ENCODE data around the gene TPM3.
"Not testable (repeated sequence)": the region's sequence is repeated elsewhere in the genome, so short reads cannot be mapped to it uniquely, and the experiment has no call there.

TPM3 gene

DNA sequence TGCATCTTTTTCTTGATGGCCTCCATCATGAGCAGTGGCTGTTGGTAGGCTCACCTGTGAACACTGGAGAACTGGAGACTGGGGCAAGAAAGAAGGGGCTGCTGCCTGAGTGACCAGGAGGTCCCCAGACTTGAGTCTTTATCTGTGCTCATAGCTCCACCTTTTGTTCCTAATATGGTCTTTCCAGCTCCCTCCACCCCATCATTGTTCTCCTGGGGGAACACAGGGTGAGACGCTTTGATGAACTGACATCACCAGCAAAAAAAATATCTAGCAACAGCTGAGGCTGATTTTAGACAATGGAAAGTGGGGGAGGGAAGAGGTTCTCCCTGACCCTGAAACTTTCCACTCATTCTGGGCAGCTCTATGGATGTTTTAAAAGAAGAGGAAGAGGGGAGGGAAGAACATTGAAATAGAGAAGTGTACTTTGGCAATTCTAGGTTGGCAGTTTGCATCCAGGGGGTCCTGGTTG, at the start of gene TPM3:
Gene TPM3, minus strand, starts transcription at position 111 of the 472 bp plus-strand sequence. Its CDS starts 82 bp downstream, at position 29.
- DNase-seq (ENCODE audit: low read depth in 2 of 3, low spot score in 1 of 3), result no peak

DNA sequence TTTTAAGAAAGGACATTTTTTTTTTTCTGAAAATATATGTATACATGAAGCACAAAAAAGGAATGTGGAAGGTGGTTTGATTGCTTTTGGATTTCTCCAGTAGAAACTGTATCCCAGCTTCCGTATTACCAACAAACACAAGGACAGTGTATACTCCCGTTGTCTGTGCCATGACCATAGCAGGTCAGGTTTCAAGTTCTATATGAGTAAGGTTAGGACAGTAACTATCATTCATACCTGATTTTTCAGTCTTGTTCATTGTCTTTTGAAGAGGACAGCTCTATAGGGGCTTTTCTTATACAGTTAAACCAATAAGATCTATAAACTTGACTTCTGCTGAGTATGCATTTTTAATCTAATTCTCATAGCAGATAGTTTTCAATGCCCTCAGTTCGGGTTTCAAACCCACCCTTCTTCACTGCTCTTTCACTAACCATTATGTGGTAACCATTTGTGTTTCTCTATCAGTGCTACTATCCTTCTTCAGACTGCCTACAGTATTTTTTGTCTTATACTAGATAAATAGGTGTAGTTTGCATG, 48.5 kb upstream of the TPM3 start:
- DNase-seq (ENCODE audit: low read depth in 2 of 3, low spot score in 1 of 3), result no peak

DNA sequence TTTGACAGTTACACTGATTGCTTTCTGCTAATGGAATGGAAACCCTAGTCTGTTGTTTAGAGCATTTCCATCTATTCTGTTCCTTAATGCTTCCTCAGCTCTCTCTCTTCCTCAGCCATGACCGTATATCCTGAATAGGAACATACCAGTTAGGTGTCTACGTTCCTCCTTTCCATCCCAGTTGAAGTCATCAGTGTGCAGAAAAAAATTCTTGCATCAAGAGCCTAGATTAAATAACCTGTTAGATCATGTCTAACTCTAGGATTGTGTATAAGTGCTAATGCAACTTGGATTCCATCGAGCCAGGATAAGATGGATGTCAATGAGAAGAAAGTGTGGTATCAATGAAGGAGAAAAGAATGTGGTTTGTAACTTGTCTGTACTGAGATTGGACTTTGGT, 47.6 kb upstream of the TPM3 start:
- no peak for DNase-seq (ENCODE audit: low read depth in 2 of 3, low spot score in 1 of 3)

DNA sequence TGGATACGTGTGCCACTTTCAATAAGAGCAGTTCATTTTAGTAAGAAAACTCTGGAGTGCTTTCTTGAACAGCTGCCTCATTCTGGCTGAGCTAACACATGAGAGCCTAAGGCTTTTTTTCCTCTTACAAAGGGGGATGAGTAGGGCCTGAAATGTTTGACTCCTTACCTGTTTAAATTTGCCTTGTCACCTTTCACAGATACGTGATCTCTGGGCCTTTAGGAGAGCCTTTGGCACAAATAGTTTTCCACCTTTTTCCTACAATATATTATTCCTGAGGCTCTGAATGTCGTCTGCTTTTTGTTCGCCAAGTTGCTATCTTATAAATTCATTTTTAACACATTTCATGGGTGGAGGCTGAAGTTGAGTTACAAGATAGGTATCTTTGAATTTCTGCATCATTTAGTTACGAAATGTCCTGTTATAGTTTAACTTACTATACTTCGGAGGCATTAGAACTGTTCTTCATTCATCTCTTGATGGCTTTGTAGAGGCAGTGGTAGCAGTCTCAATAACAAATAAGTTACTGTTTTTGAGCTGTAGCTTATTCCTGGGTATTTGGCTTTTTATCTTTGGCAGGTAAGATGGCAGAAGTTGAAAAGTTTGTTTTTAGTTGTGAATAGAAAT, 46.1 kb upstream of the TPM3 start:
- DNase-seq (ENCODE audit: low read depth in 2 of 3, low spot score in 1 of 3), result no peak

DNA sequence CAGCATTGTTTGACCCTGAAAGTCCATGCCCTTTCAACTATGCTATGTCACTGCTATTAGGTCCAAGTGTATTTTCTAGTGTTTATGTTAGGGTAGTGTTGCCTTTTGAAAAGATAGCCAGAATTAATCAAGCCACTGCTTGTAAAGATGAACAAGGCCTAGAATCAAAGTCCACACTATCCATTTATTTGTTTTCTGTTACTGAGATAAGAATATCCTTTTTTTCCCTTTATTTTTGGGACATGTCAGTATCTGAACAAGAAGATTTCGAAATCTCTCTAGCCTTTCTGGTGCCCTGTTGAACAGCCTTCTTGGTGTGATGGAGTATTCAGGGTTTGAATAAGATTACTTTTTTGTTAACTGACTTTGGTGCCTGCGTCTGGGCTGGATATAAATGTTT, 45.5 kb upstream of the TPM3 start:
- DNase-seq (ENCODE audit: low read depth in 2 of 3, low spot score in 1 of 3), result no peak

DNA sequence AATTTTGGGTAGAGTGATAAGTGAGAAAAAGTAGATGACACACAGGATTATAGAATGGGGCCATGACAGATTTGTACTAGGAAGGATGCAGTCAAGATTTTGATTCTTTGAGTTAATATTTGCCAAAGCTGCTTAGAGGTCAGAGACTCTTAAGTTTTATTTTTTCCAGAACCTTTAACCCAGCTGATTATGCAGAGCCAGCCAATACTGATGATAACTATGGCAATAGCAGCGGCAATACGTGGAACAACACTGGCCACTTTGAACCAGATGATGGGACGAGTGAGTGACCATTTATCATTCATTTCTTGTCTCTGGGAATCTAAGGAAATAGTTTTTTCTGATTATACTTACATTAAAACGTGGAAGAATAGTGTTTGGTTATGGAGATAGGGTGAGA, 45.0 kb upstream of the TPM3 start:
- no peak for DNase-seq (ENCODE audit: low read depth in 2 of 3, low spot score in 1 of 3)

DNA sequence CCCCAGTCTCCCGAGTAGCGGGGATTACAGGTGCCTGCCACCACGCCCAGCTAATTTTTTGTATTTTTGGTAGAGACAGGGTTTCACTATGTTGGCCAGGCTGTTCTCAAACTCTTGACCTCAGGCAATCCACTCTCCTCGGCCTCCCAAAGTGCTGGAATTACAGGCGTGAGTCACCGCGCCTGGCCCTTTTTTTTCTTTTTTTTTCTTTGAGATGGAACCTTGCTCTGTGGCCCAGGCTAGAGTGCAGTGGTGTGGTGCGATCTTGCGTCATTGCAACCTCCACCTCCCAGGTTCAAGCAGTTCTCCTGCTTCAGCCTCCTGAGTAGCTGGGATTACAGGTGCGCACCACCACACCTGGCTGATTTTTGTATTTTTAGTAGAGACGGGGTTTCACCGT, 41.2 kb upstream of the TPM3 start:
- DNase-seq (ENCODE audit: low read depth in 2 of 3, low spot score in 1 of 3), result not testable (repeated sequence)

DNA sequence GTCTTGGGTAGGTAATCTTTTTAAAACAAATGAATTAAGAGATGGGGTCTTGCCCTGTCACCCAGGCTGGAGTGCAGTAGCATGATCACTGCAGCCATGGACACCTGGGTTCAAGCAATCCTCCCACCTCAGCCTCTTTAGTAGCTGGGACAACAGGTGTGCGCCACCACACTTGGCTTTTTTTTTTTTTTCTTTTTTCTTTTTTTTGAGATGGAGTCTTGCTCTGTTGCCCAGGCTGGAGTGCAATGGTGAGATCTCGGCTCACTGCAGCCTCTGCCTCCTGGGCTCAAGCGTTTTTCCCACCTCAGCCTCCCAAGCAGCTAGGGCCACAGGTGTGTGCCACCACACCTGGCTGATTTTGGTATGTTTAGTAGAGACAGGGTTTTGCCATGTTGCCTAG, 39.2 kb upstream of the TPM3 start:
- not testable (repeated sequence) for DNase-seq (ENCODE audit: low read depth in 2 of 3, low spot score in 1 of 3)

DNA sequence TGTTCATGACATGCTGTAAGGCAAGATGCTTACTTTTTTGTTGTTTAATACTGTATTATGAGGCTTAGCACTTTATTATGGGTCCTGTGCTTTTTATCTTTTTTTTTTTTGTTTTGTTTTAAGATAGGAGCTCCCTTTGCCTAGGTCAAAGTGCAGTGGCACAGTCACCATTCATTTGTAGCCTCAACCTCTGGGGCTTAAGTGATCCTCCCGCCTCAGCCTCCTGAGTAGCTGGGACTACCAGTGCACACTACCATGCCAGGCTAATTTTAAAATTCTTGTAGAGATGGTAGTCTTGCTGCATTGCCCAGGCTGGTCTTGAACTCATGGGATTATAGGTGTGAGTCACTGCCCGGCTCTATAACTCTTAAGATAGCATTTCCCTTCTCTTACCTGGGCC, 33.5 kb upstream of the TPM3 start:
- no peak for DNase-seq (ENCODE audit: low read depth in 2 of 3, low spot score in 1 of 3)

DNA sequence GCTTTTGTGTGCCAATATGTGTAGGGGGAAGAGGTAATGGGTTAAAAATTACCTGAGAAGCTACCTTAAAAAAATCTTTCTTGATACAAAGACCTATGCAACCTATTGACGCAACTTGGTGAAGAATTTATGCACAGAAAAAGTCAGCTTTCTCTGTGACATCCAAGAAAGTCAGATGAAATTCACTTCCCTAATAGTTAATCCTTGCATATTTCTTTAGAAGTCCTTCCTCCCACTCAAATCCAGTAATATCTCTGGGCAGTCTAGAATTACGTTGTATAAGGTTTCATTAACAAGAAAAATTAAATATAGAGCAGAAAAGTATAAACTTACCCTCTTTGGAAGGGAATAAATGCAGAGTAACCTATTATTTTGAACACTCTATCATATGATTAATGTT, 31.7 kb upstream of the TPM3 start:
- no peak for DNase-seq (ENCODE audit: low read depth in 2 of 3, low spot score in 1 of 3)

DNA sequence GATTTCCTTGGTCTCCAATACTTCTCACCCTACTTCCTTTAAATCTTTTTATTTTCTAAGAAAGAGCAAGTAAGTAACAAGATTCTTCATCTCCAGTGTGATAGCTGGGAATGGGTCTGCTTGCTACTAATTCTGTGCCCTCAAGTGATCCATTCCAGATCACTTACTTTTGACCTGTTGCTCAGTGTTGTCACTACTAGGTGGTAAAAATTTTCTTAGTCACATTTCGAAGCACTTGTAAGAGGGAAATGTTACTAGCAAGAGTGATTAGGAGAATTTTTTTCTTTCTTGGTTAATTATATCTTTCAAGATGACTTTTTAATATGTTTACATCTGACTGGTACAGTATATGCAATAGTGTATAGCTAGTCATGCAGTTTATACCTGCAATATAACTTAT, 31.0 kb upstream of the TPM3 start:
- no peak for DNase-seq (ENCODE audit: low read depth in 2 of 3, low spot score in 1 of 3)

DNA sequence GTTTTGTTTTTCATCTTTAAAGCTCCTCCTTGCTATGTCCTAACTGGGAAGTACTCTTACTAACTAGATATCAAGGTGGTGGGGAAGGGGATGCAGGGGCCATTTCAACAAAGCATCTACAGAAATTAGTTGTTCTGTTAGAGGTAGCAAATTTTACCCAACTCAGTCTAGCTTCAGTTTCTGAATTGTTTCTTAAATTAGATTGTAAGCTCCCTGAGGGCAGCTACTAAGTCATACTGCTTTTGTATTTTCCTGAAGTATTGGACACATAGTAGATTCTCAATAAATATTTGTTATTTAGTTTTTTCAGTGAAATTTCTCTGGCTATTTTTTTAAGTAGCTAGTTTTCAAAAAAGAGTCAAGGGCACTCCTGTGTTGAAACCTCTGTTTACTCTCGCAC, 30.6 kb upstream of the TPM3 start:
- no peak for DNase-seq (ENCODE audit: low read depth in 2 of 3, low spot score in 1 of 3)

DNA sequence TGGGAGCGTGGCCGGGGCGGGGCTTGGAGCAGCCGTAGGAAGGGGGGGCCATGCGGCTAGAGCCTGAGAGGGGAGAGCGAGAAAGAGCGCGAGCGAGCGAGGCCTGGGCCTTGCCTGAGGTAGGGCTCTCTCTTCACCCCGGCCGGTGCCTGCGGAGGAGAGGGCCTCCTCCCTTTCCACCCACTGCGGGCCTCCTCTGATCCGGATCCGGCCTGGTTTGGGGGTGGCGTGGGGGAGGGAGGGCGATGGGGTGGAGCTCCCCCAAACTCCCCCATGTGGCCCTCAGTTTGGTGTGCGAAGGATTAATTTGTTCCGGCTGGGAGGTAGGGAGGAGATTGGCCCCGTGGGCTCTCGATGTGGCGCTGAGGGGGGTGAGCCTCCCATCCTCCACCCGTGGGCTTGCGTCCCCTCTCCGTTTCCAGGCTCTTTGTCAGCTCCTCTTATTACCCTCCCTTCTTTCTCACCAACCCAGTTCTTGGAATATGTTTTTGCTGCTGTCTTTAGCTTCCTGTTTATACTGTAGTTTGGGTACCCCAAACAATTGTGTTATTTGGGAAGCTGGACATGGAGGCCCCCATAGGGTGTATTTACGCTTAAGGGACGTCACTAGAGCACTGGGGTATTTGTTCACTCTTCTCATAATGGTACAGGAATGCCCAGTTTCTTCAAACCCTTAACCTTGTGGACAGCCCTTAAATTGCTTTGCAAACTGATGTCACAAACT, 29.5 kb upstream of the TPM3 start:
- DNase-seq (ENCODE audit: low read depth in 2 of 3, low spot score in 1 of 3), result peak; percentile 41 to 47 (median 42)

DNA sequence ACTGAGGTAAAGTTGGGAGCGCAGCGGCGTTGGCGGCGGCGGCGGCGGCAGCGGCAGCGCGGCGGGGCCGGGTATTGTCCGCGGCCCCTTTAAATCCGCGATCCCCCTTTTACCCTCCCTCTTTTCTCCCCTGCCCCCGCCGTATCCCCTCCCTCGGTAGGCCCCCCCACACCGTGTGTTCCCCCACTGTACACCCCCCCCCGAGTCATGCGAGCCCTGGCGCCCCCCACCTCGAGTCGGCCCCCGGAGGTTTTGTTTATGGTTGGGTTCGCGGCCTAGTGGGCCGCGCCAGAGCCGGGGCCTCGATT, 29.0 kb upstream of the TPM3 start:
- no peak for DNase-seq (ENCODE audit: low read depth in 2 of 3, low spot score in 1 of 3)

DNA sequence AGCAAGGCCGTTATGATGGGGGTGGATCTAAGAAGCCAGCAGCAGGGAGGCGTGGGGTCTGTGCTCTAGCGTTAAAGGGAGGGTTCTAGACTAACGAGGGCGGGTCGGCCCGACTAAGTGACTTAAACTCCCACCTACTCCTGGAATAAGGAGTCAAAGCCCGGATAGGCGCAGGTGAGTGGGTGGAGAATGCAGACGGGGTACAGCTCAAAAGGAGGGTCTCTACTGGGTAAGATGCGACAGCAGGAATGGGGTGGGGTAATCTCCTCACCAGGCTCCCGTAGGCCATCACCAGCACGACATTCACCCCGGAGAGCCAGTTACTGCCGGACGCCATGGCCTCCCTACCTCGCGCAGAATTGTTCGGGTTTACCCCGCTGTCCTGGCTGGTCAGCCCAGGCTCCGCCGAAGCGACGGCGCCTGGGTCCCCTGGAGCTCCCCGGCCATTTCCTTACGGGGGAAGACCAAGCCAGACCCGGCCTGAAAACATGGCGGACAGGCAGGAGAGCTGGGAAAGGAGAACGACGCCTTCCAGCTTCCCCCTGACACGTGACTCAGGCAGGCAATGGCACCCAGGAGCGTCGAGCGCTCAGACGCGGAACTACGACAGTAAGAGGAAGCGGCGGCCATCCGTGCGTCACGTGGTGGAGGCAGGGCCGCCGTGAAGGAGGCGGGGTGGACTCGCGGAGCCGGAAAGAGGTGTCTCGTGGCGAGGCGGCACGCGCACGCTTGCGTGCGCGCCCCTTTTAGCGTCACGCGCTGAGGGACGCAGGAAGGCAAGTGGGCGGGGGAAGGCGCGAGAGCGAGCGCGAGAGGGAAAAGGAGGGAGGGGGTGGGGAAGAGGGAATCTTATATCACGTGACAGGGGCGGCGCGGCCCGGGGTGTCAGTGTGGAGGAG, 28.4 kb upstream of the TPM3 start, which contains the start of gene UBAP2L:
Gene UBAP2L, plus strand, starts transcription at position 885 of the 899 bp plus-strand sequence. CDS start 4,169 bp downstream, outside the sequence.
- peak; percentile 96 to 99 (median 98) for DNase-seq (ENCODE audit: low read depth in 2 of 3, low spot score in 1 of 3)

DNA sequence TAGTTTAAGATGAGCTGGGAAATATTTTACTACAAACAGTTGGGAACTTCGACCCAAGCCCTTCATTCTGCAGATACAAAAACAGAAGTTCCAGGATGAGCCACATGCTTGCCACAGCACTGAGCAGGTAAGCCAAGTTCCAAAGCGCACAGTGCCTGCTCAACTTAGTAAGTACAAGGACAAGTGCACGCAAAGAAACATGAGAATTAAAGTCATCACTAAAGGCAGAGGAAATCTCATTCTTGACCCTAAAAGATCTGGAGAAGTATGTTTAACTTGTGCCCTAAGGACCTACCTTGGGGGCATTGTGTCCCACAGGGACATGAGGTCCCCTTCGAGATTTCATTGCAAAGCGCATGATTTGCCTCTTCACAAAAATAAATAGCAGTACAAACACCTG, 27.6 kb upstream of the TPM3 start:
- no peak for DNase-seq (ENCODE audit: low read depth in 2 of 3, low spot score in 1 of 3)

DNA sequence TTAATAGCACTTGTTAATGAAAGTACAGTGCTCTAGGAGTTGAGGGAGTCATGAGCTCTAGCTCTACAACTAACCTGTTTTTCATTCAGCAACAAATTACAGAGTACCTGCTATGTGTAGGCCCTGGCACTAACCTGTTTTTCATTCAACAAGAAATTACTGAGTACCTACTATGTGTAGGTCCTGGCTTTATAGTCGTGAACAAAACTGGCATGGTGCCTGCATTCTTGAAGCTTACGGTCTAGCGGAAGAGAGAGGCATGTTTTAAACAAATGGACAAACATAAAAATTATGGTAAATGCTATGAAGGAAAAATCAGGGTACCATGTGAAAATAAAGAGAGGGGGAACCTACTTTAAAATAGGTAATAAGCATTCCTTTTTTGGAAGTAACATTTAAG, 26.6 kb upstream of the TPM3 start:
- DNase-seq (ENCODE audit: low read depth in 2 of 3, low spot score in 1 of 3), result no peak

DNA sequence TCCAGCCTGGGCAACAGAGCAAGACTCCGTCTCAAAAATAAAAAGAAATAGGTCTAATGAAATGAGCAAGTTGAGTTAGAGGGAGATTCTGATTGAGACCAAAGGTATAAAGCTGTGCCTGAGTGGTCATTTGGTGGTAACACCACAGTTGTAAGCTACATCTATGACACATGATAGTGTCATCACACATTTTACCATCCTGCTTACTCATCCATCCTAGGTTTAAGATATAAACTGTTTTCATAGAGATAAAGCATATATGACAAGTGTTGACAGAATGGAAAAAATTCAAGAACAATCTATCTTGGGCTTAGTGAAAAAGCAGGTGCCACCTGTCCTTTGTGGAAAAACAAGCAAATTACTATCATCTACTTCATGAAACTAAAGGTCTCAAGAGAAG, 21.4 kb upstream of the TPM3 start:
- DNase-seq (ENCODE audit: low read depth in 2 of 3, low spot score in 1 of 3), result no peak

DNA sequence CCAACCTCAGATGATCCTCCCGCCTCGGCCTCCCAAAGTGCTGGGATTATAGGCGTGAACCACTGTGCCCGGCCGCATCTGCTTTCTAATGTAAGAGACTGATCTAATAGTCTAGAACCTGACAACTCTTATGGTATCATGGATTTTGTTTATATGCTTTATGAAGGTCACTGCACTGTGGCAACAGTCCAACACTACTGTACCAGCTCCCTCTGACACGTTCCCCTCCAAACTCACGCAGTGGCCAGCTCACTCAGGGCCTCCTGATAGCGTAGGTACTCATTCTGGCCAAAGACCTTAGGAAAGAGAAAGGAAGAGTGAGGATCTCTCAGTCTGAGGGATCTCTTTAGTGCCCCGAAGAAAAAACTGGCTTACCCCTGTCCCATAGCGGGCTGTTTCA, 20.2 kb upstream of the TPM3 start:
- DNase-seq (ENCODE audit: low read depth in 2 of 3, low spot score in 1 of 3), result no peak

DNA sequence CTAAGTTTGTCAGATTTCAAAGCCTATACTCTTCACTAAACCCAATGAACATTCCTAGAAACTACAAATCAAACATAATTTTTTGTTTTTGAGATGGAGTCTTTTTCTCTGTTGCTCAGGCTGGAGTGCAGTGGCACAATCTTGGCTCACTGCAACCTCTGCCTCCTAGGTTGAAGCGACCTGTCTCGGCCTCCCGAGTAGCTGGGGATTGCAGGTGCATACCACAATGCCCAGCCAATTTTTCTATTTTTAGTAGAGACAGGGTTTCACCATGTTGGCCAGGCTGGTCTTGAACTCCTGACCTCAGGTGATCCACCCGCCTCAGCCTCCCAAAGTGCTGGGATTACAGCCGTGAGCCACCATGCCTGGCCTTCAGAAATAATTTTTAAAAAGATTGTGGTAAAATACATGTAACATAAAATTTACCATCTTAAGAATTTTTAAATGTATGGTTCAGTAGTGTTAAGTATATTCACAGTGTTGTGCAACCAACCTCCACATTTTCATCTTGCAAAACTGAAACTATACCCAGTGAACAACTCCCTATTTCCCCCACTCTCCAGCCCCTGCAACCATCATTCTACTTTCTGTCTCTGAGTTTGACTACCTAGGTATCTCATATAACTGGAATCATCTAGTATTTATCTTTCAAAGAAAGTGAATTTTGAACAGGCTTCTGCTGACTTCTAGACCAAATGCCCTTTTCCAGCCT, 16.9 kb upstream of the TPM3 start:
- no peak for DNase-seq (ENCODE audit: low read depth in 2 of 3, low spot score in 1 of 3)

DNA sequence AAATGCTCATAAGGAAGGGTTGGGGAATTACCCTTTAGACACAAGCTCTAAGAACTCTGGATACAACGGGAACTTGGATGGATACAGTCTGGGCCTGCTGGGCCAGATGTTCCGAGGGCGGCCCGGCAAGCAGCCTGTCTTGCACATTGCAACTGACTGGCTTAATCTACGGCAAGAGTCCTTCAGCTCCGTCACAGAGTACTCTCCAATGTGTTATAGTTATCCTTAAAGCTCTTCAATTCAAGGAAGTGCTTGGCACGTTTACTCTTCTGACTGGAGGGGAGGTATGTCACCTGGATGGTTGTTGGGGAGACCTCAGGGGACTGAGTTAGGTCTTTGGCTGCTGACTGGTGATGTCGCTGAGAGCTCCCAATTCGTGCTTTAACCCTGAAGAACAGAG, 15.4 kb upstream of the TPM3 start:
- DNase-seq (ENCODE audit: low read depth in 2 of 3, low spot score in 1 of 3), result no peak

All from stimulated activated CD4-positive, alpha-beta T cell treated with anti-CD3 and anti-CD28 coated beads, Interleukin-12 subunit alpha, Interleukin-12 subunit beta, amount 100 ng/mL, for 48 hours (primary cell).